ENCODE measurements around the gene CEP95. TPM values are rescaled to one million over a fixed set of nuclear protein-coding genes. Genes with fewer than 3 reads are reported as not detected.

The CEP95 gene
- total and polyA plus RNA-seq, 8 donors = 15.7 to 115 (median 53.6) TPM

GRCh38 chr17:64470625-64471024 is 36.2 kb upstream of the CEP95 start:
- H3K27ac ChIP-seq = no peak overlapping the region
- no peak overlapping the region for H3K4me3 ChIP-seq
- H3K9me3 ChIP-seq = no peaks in the 10 kb centered on the region
- no peaks in the 10 kb centered on the region for H3K27me3 ChIP-seq
- TF ChIP-seq POLR2AphosphoS5 (IDR thresholded peaks at IDR 0.05) = no peak
- TF ChIP-seq EP300 (IDR thresholded peaks at IDR 0.05) = no peak
- no peak for TF ChIP-seq POLR2A (IDR thresholded peaks at IDR 0.05)
- TF ChIP-seq CTCF (IDR thresholded peaks at IDR 0.05) = no peak
- H3K4me1 ChIP-seq = no peaks in the 10 kb centered on the region
- DNase-seq = no peak
- WGBS, 5 donors = 70 to 77% (median 73%) methylated on average over 4 of the region's 4 CpGs
- intact Hi-C loops (cut with DNase I; ENCODE audit: low total_unique reads) = no loop called here
- peaks cover 0 to 8% (median 4%) of the 10 kb centered on the region in 4 donors for H3K36me3 ChIP-seq

- no peak overlapping the region for H3K4me3 ChIP-seq
- no peaks in the 10 kb centered on the region for H3K4me1 ChIP-seq
- DNase-seq = no peak
- 80 to 94% (median 88%) methylated on average over 3 of the region's 3 CpGs for WGBS, 5 donors
- H3K9me3 ChIP-seq = no peaks in the 10 kb centered on the region
- H3K27ac ChIP-seq = no peak overlapping the region
- no peaks in the 10 kb centered on the region for H3K27me3 ChIP-seq
- no peak for TF ChIP-seq POLR2AphosphoS5 (IDR thresholded peaks at IDR 0.05)
- no peak for TF ChIP-seq EP300 (IDR thresholded peaks at IDR 0.05)
- no peak for TF ChIP-seq POLR2A (IDR thresholded peaks at IDR 0.05)
- no peak for TF ChIP-seq CTCF (IDR thresholded peaks at IDR 0.05)
- intact Hi-C loops (cut with DNase I; ENCODE audit: low total_unique reads) = no loop called here
- H3K36me3 ChIP-seq = peaks cover 0 to 11% (median 4%) of the 10 kb centered on the region in 4 donors
These were observed 35.3 kb upstream of the CEP95 start for GRCh38 chr17:64471440-64471839.

- intact Hi-C loops (cut with DNase I; ENCODE audit: low total_unique reads) = no loop called here
- H3K36me3 ChIP-seq = peaks cover 0 to 18% (median 9%) of the 10 kb centered on the region in 4 donors
- no peak for DNase-seq
- no peaks in the 10 kb centered on the region for H3K4me1 ChIP-seq
- TF ChIP-seq EP300 (IDR thresholded peaks at IDR 0.05) = no peak
- TF ChIP-seq POLR2A (IDR thresholded peaks at IDR 0.05) = no peak
- no peak for TF ChIP-seq POLR2AphosphoS5 (IDR thresholded peaks at IDR 0.05)
- TF ChIP-seq CTCF (IDR thresholded peaks at IDR 0.05) = no peak
- 78 to 94% (median 83%) methylated on average over 2 of the region's 2 CpGs for WGBS, 5 donors
- H3K27ac ChIP-seq = no peak overlapping the region
- no peaks in the 10 kb centered on the region for H3K9me3 ChIP-seq
- H3K27me3 ChIP-seq = no peaks in the 10 kb centered on the region
- no peak overlapping the region for H3K4me3 ChIP-seq
These were observed 34.2 kb upstream of the CEP95 start for GRCh38 chr17:64472564-64472963.

GRCh38 chr17:64477849-64478248 is 28.9 kb upstream of the CEP95 start:
- no peak overlapping the region for H3K4me3 ChIP-seq
- no peak for DNase-seq
- no peaks in the 10 kb centered on the region for H3K27me3 ChIP-seq
- intact Hi-C loops (cut with DNase I; ENCODE audit: low total_unique reads) = no loop called here
- no peaks in the 10 kb centered on the region for H3K4me1 ChIP-seq
- no peaks in the 10 kb centered on the region for H3K9me3 ChIP-seq
- TF ChIP-seq POLR2AphosphoS5 (IDR thresholded peaks at IDR 0.05) (no peak), CTCF (IDR thresholded peaks at IDR 0.05) (no peak), EP300 (IDR thresholded peaks at IDR 0.05) (no peak), POLR2A (IDR thresholded peaks at IDR 0.05) (no peak)
- no peak overlapping the region for H3K27ac ChIP-seq
- H3K36me3 ChIP-seq = peaks cover 6 to 56% (median 55%) of the 10 kb centered on the region in 4 donors
- WGBS, 5 donors = 10 to 29% (median 18%) methylated on average over 1 of the region's 1 CpG

Data from stomach (tissue), 9 donors.